Glutamatergic neuron (in vitro differentiated cells): ENCODE measurements around the gene SRGAP3. TPM values are rescaled to one million over a fixed set of nuclear protein-coding genes. Genes with fewer than 3 reads are reported as not detected.
A peak's percentile ranks its signal among the peaks of the same experiment; 100 is the strongest.
"Not testable (repeated sequence)": the region's sequence is repeated elsewhere in the genome, so short reads cannot be mapped to it uniquely, and the experiment has no call there.

Experiments
- DNase-seq: peaks from one replicate; pipeline ENCODE4 v3.0.0; 2022
- H3K27ac Mint-ChIP-seq: one replicate; pipeline ENCODE4 v1.8.0; 2020; ENCODE audit warnings: mild to moderate bottlenecking, mixed read lengths, inconsistent platforms; ENCODE audit not compliant: unreplicated experiment
- H3K27me3 Mint-ChIP-seq: one replicate; pipeline ENCODE4 v1.8.0; 2020; ENCODE audit warnings: mild to moderate bottlenecking, moderate library complexity, mixed read lengths, inconsistent platforms; ENCODE audit not compliant: unreplicated experiment
- H3K36me3 Mint-ChIP-seq: one replicate; pipeline ENCODE4 v1.8.0; 2020; ENCODE audit warnings: mild to moderate bottlenecking, mixed read lengths, inconsistent platforms; ENCODE audit not compliant: unreplicated experiment
- H3K4me1 Mint-ChIP-seq: one replicate; pipeline ENCODE4 v1.8.0; 2020; ENCODE audit warnings: mild to moderate bottlenecking, low read depth, mixed read lengths, inconsistent platforms; ENCODE audit not compliant: unreplicated experiment
- H3K4me3 Mint-ChIP-seq: one replicate; pipeline ENCODE4 v1.8.0; 2020; ENCODE audit warnings: mild to moderate bottlenecking, mixed read lengths, inconsistent platforms; ENCODE audit not compliant: unreplicated experiment
- H3K9me3 Mint-ChIP-seq: one replicate; pipeline ENCODE4 v1.8.0; 2020; ENCODE audit warnings: mild to moderate bottlenecking, moderate library complexity, mixed read lengths, inconsistent platforms; ENCODE audit not compliant: unreplicated experiment
- long read RNA-seq: library from polyadenylated mRNA; unstranded; transcript quantifications from one replicate; pipeline ENCODE4 v2.0.0, GENCODE V29; 2020; ENCODE audit not compliant: unreplicated experiment
- total RNA-seq: library from RNA; stranded (reverse); fragmentation: NEBNext Ultra II Directional; extraction: Animal tissue kit (Norgen Biotek cat#: 25700); gene quantifications from one replicate; pipeline ENCODE4 v1.2.1, GENCODE V29; 2021; ENCODE audit not compliant: unreplicated experiment
- TF ChIP-seq, protein P1 (sequence below): fragments of 200-600 bp; sonication (generic); IDR thresholded peaks from one replicate; pipeline ENCODE4 v1.5.0; 2021; ENCODE audit not compliant: partially characterized antibody, unreplicated experiment

SRGAP3 gene
- 197 TPM for total RNA-seq
- long read RNA-seq, partial matches to known transcripts = 6 of 17 reads
- long read RNA-seq, other reads (novel, unspliced or antisense) = 9 of 17 reads

DNA sequence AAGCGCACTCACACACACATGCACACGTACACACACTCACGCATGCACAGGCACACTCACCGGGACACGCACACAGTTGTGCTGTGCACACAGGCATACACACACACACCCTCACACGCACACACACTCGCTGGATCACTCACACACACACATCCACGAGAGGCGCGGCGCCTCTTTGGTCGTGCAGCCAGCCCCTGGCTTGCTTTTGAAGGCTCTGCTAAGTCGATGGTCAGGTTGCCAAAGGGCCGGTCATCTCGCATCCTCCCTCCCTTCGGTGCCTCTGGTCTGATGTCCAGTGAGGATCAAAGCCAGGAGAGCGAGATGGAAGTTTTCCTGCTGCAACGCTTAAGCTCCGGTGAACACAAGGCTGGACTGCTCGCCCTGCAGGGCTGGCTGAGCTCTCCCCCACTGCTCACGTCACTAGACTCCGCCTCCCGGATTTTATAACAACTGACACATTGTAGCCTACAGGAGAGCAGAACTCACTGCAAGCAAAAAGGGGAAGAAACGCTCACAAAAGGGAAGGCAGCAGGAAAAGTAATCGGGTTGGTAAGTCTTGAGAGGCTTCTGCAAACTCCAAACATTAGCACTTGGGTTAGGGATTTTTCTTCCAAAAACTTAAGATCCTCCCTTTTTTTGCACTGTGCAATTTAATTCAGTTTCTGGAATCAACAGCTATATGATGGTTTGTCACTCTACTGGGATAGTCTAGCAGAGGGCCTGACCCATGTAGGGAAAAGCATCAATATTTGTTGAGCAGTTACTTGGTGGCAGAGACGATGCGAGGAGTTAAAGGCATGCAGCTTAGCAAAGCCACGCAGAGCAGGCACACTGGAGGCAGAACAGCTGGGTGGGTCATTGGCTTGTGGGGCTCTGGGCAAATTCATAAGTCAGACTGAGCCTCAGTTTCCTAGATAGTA is at the start of gene SRGAP3:
TSS of gene SRGAP3 (minus strand) at position 374 of the 920 bp plus-strand sequence. CDS start 695 bp downstream, outside the sequence.
- Mint-ChIP-seq H3K27me3 (no peaks in the 10 kb centered on the region), H3K4me3 (peak within 1 kb of the TSS; percentile 99), H3K4me1 (peaks cover 21% of the 10 kb centered on the region), H3K9me3 (no peaks in the 10 kb centered on the region), H3K36me3 (no peaks in the 10 kb centered on the region), H3K27ac (peak within 1 kb of the TSS; percentile 95)
- DNase-seq = peak; percentile 80
- TF ChIP-seq, protein P1, sequence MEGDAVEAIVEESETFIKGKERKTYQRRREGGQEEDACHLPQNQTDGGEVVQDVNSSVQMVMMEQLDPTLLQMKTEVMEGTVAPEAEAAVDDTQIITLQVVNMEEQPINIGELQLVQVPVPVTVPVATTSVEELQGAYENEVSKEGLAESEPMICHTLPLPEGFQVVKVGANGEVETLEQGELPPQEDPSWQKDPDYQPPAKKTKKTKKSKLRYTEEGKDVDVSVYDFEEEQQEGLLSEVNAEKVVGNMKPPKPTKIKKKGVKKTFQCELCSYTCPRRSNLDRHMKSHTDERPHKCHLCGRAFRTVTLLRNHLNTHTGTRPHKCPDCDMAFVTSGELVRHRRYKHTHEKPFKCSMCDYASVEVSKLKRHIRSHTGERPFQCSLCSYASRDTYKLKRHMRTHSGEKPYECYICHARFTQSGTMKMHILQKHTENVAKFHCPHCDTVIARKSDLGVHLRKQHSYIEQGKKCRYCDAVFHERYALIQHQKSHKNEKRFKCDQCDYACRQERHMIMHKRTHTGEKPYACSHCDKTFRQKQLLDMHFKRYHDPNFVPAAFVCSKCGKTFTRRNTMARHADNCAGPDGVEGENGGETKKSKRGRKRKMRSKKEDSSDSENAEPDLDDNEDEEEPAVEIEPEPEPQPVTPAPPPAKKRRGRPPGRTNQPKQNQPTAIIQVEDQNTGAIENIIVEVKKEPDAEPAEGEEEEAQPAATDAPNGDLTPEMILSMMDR = peak; percentile 45

DNA sequence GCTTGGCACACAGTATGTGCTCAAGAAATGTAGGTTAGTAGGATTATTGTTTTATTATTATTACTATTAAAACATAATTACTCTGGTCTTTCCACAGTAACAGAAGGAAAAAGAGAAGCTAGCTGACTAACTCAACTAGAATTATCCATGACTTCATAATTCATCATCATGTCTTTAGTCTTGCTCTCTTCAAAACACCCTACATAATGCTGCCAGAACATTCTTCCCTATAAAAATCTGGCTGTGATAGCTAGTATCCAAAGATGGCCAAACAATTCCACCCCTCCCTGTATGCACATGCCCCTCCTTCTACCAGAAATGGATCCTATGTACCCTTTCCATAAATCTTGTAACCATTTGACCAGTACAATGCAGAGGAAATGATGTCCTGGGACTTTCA is 48.8 kb upstream of the SRGAP3 start:
- TF ChIP-seq, protein P1 = no peak
- H3K36me3 Mint-ChIP-seq = peaks cover 7% of the 10 kb centered on the region
- DNase-seq = no peak
- peaks cover 4% of the 10 kb centered on the region for H3K27me3 Mint-ChIP-seq
- peaks cover 4% of the 10 kb centered on the region for H3K9me3 Mint-ChIP-seq
- H3K4me3 Mint-ChIP-seq = no peak overlapping the region
- H3K27ac Mint-ChIP-seq = no peak overlapping the region
- peaks cover 11% of the 10 kb centered on the region for H3K4me1 Mint-ChIP-seq

DNA sequence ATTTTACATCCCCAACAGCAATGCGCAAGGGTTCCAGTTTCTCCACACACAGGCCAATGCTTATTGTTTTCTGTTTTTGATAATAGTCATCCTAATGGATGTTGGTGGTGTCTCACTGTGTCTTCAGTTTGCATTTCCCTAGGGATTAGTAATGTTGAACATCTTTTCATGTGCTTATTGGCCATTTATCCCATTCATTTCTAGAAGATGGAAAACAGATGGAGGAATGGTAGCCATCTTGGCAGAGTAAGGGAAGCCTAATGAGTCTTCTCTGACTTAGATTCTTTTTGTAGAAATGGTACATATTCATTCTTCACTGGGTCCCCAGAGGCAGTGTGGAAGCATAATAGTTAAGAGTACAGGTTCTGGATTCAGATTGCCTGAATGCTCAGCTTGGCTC is 46.8 kb upstream of the SRGAP3 start:
- peaks cover 7% of the 10 kb centered on the region for H3K36me3 Mint-ChIP-seq
- no peak overlapping the region for H3K27ac Mint-ChIP-seq
- peaks cover 2% of the 10 kb centered on the region for H3K9me3 Mint-ChIP-seq

GRCh38 chr3:9295007-9295406 is 45.6 kb upstream of the SRGAP3 start:
- Mint-ChIP-seq H3K9me3 (peaks cover 2% of the 10 kb centered on the region), H3K27me3 (peaks cover 2% of the 10 kb centered on the region), H3K27ac (no peak overlapping the region), H3K36me3 (peaks cover 2% of the 10 kb centered on the region), H3K4me1 (peaks cover 23% of the 10 kb centered on the region), H3K4me3 (no peak overlapping the region)
- no peak for DNase-seq
- TF ChIP-seq, protein P1 = no peak

More for the DNA sequence above, 46.8 kb upstream of the SRGAP3 start:
- TF ChIP-seq, protein P1 = no peak
- Mint-ChIP-seq H3K4me3 (no peak overlapping the region), H3K27me3 (peaks cover 2% of the 10 kb centered on the region), H3K4me1 (peaks cover 22% of the 10 kb centered on the region)
- DNase-seq = no peak

DNA sequence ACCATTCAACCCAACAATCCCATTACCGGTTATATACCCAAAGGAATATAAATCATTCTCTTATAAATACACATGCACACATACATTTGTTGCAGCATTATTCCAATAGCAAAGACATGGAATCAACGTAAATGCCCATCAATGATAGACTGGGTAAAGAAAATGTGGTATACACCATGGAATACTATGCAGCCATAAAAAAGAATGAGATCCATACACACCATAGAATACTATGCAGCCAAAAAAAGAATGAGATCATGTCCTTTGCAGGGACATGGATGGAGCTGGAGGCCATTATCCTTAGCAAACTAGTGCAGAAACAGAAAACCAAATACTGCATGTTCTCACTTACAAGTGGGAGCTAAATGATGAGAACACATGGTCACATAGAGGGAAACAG is 44.5 kb upstream of the SRGAP3 start:
- peaks cover 23% of the 10 kb centered on the region for H3K4me1 Mint-ChIP-seq
- not testable (repeated sequence) for H3K4me3 Mint-ChIP-seq, H3K27me3 Mint-ChIP-seq, H3K36me3 Mint-ChIP-seq, H3K27ac Mint-ChIP-seq, H3K9me3 Mint-ChIP-seq, DNase-seq
